Epithelial cell of proximal tubule (primary cell): ENCODE measurements around the gene ANO8. TPM values are rescaled to one million over a fixed set of nuclear protein-coding genes. Genes with fewer than 3 reads are reported as not detected.
A peak's percentile ranks its signal among the peaks of the same experiment; 100 is the strongest.
"Not testable (repeated sequence)": the region's sequence is repeated elsewhere in the genome, so short reads cannot be mapped to it uniquely, and the experiment has no call there.

Experiments used
- DNase-seq: peaks from one replicate; pipeline ENCODE4 v3.0.0-alpha.2; 2011; ENCODE audit warnings: low read depth
- H3K4me3 ChIP-seq: 2 replicates; pipeline ENCODE4 v1.5.1; 2011; ENCODE audit warnings: low read depth, mild to moderate bottlenecking, low read length
- CTCF ChIP-seq: conservative IDR thresholded peaks from 2 replicates; pipeline ENCODE4 v1.5.1; 2012; ENCODE audit warnings: low read depth, mild to moderate bottlenecking, low read length
- total RNA-seq: library from RNA; depleted of rRNA; stranded (reverse); fragments of >200 nt; gene quantifications from 2 replicates; pipeline ENCODE4 v1.2.3, GENCODE V29; 2015

The ANO8 gene
- total RNA-seq, 1 donor from 2014 or later, result 6.6 TPM

- no peak for TF ChIP-seq CTCF
- DNase-seq, result no peak
- no peak overlapping the region for H3K4me3 ChIP-seq
These were observed 49.1 kb downstream of the ANO8 start for GRCh38 chr19:17285415-17286135.

- DNase-seq, result no peak
- H3K4me3 ChIP-seq, result no peak overlapping the region
- no peak for TF ChIP-seq CTCF
These were observed 51.1 kb downstream of the ANO8 start for GRCh38 chr19:17283504-17283996.

GRCh38 chr19:17282488-17283125, 52.0 kb downstream of the ANO8 start:
- peak; percentile 83 for TF ChIP-seq CTCF
- H3K4me3 ChIP-seq, result peak overlapping the region; percentile 47
- DNase-seq, result no peak

GRCh38 chr19:17281391-17282304, 53.0 kb downstream of the ANO8 start, which contains the start of gene ANKLE1:
TSS of gene ANKLE1 (plus strand) at chr19:17281901. CDS start at chr19:17281921, 20 bp downstream.
- no peak for TF ChIP-seq CTCF
- peak within 1 kb of the TSS; percentile 47 for H3K4me3 ChIP-seq
- DNase-seq, result no peak

GRCh38 chr19:17279436-17279835, 55.2 kb downstream of the ANO8 start:
- no peak overlapping the region for H3K4me3 ChIP-seq
- no peak for DNase-seq
- no peak for TF ChIP-seq CTCF

- DNase-seq, result no peak
- TF ChIP-seq CTCF, result no peak
- no peak overlapping the region for H3K4me3 ChIP-seq
These were observed 59.0 kb downstream of the ANO8 start for GRCh38 chr19:17275441-17276175.

- H3K4me3 ChIP-seq, DNase-seq: not testable (repeated sequence)
These were observed 59.8 kb downstream of the ANO8 start for GRCh38 chr19:17274892-17275291.
